MV-4-11 (cell line): ENCODE data around the gene MLH1.
"Not testable (repeated sequence)": the region's sequence is repeated elsewhere in the genome, so short reads cannot be mapped to it uniquely, and the experiment has no call there.

ENCODE experiments used
- DNase-seq: peaks from one replicate; lab custom pipeline; 2025; lab: John Stamatoyannopoulos, UW

MLH1 gene

DNA sequence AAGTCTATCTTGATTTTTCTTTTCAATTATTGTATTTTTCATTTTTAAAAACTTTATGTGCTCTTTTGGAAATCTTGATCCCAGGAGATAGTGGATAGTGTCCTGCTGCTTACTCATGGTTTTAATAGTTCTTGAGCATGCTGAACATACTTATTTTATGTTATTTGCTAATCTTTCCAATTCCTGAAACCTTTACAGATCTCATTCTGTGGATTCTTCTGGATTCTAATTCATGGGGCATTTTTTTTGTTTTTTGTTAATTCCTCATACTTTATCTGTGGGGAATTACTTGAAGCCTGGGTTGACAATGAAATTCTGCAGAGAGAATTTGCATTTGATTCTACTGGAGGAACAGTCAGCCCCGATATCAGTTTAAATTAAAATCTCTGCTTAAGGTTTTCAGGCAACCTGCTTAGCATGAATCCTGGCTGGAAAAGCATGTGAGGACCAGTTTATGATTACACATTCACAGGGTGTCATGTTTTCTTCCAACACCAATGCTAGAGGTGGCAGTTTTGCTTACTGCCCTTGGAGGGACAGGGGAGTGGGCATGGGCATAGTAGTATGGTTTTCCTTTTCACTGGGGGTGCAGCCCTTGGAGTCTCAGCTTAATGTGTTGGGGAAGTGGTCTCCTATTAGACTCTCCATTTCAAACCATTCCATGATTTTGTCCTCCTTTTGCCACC, 46.0 kb downstream of the MLH1 start:
- no peak for DNase-seq

DNA sequence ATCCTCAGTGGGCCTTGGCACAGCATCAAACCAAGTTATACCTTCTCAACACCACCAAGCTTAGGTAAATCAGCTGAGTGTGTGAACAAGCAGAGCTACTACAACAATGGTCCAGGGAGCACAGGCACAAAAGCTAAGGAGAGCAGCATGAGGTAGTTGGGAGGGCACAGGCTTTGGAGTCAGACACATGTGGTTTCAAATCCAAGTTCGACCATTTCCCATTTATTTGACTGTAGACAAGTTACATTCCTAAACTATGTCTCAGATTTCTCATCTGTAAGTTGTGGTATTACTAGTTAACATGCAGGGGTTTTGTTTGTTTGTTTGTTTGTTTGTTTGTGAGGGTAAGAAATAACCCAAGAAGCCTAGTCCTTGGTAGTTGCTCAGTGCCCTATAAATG, 46.9 kb downstream of the MLH1 start:
- DNase-seq = no peak

GRCh38 chr3:37041546-37042195, 48.4 kb downstream of the MLH1 start:
- DNase-seq = no peak

- not testable (repeated sequence) for DNase-seq
These were observed 49.4 kb downstream of the MLH1 start for GRCh38 chr3:37042712-37043111.

DNA sequence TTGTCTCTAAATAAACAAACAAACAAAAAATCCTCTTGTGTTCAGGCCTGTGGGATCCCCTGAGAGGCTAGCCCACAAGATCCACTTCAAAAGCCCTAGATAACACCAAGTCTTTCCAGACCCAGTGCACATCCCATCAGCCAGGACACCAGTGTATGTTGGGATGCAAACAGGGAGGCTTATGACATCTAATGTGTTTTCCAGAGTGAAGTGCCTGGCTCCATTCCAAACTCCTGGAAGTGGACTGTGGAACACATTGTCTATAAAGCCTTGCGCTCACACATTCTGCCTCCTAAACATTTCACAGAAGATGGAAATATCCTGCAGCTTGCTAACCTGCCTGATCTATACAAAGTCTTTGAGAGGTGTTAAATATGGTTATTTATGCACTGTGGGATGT, 57.0 kb downstream of the MLH1 start:
- DNase-seq = no peak

GRCh38 chr3:37052860-37053259, 59.5 kb downstream of the MLH1 start:
- no peak for DNase-seq

- DNase-seq = no peak
These were observed 60.0 kb downstream of the MLH1 start for GRCh38 chr3:37053337-37053736.

DNA sequence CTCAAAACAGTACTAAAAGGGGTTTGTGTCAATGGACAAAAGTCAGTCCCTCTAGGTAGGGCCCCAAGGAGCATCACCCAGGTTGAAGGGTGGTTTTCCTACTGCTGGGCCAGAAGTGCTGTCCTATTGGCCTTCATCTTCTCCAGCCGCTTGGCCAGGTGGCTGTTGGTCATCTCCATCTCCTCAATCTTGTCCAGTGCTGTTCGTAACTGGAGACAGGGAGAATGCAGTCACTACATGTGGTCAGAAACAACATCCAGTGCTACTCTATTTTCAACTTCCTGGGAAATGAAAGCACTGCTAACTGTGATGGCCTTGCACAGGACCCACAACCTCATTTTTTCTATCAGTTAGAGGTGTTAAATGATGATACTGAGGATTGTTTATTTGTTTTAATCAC, 60.4 kb downstream of the MLH1 start:
- peak; percentile 9 for DNase-seq

DNA sequence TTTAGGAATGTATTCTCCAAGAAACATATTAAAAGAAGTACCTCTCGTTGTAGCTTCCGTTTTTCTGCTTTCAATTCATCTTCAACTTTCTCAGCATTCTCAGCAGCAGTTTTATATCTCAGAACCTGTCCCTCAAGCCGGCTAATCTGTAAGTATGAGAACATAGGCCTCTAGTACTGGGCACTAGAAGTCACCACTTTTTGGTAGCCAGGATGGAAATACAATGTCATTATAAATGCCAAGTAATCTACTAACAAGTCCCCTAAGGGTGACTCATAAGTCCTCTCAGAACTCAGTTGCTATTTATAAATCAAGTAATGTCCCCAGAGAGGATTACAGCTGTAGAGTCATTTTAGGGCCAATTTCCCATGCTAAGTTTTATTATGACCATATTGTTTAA, 61.1 kb downstream of the MLH1 start:
- peak; percentile 89 for DNase-seq

- DNase-seq = peak; percentile 10
These were observed 61.8 kb downstream of the MLH1 start for GRCh38 chr3:37055077-37055476.

DNA sequence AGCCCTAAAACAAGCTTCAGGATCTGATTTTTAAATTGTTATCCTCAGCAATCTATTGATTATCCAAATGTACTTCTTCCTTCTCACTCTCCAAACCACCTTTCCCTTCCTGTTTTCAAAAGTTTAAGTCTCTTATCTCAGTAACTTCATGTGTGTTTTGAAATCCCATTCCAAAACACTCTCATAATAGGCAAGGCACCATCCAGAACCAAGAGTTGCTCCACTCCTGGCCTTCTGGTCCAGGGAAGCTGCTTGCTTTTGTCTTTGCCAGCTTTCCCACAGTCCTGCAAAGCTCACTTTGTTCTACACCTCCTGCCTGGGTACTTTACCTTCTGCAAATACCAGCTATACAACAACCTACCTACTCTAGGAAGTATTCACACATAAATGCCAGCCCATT, 63.5 kb downstream of the MLH1 start:
- no peak for DNase-seq

DNA sequence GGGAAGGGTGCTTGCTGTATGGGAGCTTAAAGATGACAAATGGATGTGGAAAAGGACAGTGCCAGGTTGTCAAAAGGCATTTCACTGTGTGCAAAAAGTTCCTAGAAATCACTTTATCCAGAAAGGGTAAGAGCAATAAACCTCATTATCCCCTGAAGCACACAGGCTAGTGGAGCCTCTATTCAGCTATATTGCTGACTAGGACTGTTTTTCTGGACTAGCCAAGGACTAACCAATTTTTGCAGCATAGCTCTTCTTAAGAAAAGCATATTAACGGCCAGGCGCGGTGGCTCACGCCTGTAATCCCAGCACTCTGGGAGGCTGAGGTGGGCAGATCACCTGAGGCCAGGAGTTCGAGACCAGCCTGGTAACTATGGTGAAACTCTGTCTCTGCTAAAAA, 64.8 kb downstream of the MLH1 start:
- no peak for DNase-seq

- DNase-seq = no peak
These were observed 71.4 kb downstream of the MLH1 start for GRCh38 chr3:37064747-37065146.

GRCh38 chr3:37067577-37067976, 74.3 kb downstream of the MLH1 start:
- DNase-seq = no peak

GRCh38 chr3:37068031-37068430, 74.7 kb downstream of the MLH1 start:
- no peak for DNase-seq

GRCh38 chr3:37071921-37072320, 78.6 kb downstream of the MLH1 start:
- DNase-seq = no peak

- DNase-seq = peak; percentile 54
These were observed 79.6 kb downstream of the MLH1 start for GRCh38 chr3:37072892-37073291.

DNA sequence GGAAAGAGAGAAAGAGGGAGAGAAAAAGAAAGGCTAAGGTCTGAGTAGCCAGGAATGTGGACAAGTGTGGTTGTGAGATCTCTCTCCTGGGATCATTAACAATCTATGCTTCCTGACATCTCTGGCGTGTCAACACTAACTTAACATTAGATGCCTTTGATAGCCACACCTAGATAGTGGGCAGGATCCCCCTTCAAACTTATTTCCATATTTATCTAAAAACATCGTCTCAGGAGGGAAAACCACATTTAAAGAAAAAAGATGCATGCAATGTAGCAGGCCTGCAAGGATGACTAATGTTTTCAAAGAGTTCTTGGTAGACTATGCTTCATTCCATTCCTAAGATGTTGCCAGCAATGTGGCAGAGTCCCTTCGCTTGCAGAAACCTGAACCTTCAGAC, 80.9 kb downstream of the MLH1 start:
- DNase-seq = no peak

- DNase-seq = no peak
These were observed 82.6 kb downstream of the MLH1 start for GRCh38 chr3:37075955-37076354.

DNA sequence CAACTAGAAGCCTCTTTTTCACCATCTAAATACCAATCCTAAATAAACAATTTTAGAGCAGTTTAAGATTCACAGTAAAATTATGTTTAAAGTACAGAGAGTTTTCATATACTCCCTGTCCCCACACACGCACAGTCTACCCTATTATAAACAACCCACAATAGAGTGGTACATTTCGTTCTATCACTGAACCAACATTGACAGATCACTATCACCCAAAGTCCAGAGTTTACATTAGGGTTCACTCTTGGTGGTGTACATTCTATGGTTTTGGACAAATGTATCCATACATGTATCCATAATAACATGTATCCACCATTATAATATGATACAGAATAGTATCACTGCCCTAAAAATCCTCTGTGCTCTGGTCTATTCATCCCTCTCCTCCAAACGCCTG, 89.0 kb downstream of the MLH1 start:
- no peak for DNase-seq

DNA sequence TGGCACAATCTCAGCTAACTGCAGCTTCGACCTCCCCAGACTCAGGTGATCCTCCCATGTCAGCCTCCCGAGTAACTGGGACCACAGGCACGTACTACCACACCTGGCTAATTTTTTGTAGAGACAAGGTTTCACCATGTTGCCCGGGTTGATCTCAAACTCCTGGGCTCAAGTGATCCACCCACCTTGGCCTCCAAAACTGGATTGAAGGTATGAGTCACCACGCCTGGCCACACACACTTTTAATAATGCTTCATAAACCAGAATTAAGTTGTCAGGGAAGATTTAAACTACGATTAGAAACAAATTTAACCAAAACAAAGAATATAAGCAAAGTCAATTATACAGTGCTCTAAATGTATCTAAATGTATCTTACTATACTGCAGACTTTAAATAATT, 93.6 kb downstream of the MLH1 start:
- no peak for DNase-seq

DNA sequence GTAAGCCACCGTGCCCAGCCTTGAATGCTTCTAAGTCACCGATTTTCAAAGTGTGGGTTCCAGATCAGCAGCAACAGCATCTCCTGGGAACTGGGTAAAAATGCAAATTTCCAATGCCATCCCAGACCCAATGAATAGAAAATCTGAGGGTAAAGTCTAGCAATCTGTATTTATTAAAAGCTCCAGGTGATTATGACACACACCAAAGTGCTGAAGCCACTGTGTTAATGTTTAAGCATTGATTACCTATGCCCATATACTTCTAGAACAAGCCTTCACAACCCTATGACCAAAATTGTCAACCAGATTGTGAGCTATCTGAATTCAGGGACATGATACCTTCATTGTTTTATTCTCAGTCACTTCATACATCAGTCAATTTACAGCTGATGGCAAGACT, 94.6 kb downstream of the MLH1 start:
- DNase-seq = no peak

DNA sequence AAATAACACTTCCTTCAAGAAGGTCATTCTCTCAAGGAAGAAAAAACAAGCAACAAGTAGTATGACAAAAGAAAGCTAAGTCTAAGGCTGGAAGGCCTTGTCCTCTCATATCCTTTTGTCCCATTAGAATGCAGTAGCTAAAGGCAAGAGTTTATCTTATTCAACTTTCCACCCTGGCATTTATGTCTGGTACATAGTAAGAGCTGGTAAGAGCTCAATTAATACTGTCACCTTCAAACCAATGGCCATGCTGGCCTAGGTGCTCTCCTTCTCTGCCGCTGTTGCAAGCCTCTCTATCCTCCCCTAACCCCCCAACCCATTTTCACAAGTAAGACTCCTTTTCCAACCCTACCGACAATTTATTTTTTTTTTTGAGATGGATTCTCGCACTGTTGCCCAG, 99.2 kb downstream of the MLH1 start:
- DNase-seq = no peak

DNA sequence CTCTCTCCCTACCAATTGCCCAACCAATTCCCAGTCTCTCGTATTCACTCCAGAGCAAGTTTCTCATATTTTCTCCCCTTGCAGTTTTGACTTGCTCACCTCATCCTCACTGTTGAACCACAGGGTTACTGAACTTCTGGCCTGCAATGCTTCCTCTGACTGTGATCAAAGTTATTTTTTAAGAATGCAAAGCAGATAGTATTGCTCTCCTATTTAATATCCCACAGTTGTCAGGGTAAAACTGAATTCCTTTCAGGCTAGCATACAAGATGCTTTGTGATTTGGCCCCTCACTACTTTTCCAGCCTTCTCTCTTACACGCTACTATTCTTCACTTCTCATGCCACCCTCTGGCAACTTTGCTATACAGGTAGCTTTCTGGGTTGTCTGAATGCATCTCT, 100.2 kb downstream of the MLH1 start:
- DNase-seq = no peak
